SK-N-MC (cell line): ENCODE measurements around the gene MRPS18B.
A peak's percentile ranks its signal among the peaks of the same experiment; 100 is the strongest.
"Not testable (repeated sequence)": the region's sequence is repeated elsewhere in the genome, so short reads cannot be mapped to it uniquely, and the experiment has no call there.

Experiments
- DNase-seq: peaks from one replicate; pipeline ENCODE4 v3.0.0-alpha.2; 2011; ENCODE audit warnings: low read depth, low spot score
- H3K27ac ChIP-seq: fragments of 200-600 bp; sonication (generic); 2 replicates; pipeline ENCODE4 v1.5.1; 2016; ENCODE audit warnings: mixed run types
- H3K36me3 ChIP-seq: fragments of 200-600 bp; sonication (generic); 2 replicates; pipeline ENCODE4 v1.6.1; 2017; ENCODE audit warnings: antibody characterized with exemption, low read length, mixed read lengths; ENCODE audit not compliant: insufficient read depth
- H3K4me3 ChIP-seq: fragments of 200-600 bp; sonication (generic); 2 replicates; pipeline ENCODE4 v1.5.1; 2016
- H3K9ac ChIP-seq: fragments of 200-600 bp; sonication (generic); 2 replicates; pipeline ENCODE4 v1.8.0; 2017; ENCODE audit warnings: mixed run types, mixed read lengths; ENCODE audit not compliant: insufficient read length
- H3K9me3 ChIP-seq: fragments of 200-600 bp; sonication (generic); 2 replicates; pipeline ENCODE4 v1.6.1; 2017; ENCODE audit warnings: low read depth, mild to moderate bottlenecking, antibody characterized with exemption, low read length, moderate library complexity, mixed read lengths
- EZH2 ChIP-seq: fragments of 200-600 bp; sonication (generic); IDR thresholded peaks from one replicate; pipeline ENCODE4 v1.6.1; 2017; ENCODE audit warnings: antibody characterized with exemption
- FOXP2 ChIP-seq: optimal IDR thresholded peaks from 2 replicates; pipeline ENCODE3; 2011; ENCODE audit warnings: mild to moderate bottlenecking, moderate library complexity; ENCODE audit not compliant: insufficient read depth; ENCODE audit errors: extremely low read length, control extremely low read depth
- POLR2AphosphoS5 ChIP-seq: IDR thresholded peaks from 2 replicates; pipeline ENCODE4 v1.6.1; 2012; ENCODE audit warnings: mild to moderate bottlenecking, low read depth, low read length, borderline replicate concordance

MRPS18B gene

GRCh38 chr6:30578051-30578450 lies 39.6 kb upstream of the MRPS18B start:
- Histone ChIP-seq H3K36me3 (peaks cover 78% of the 10 kb centered on the region), H3K9me3 (no peaks in the 10 kb centered on the region), H3K4me3 (no peak overlapping the region), H3K27ac (no peak overlapping the region), H3K9ac (no peak overlapping the region)
- no peak for DNase-seq
- TF ChIP-seq EZH2 (no peak), POLR2AphosphoS5 (no peak), FOXP2 (no peak)

GRCh38 chr6:30583921-30584320 lies 33.7 kb upstream of the MRPS18B start:
- Histone ChIP-seq H3K9me3 (no peaks in the 10 kb centered on the region), H3K9ac (no peak overlapping the region), H3K36me3 (peaks cover 95% of the 10 kb centered on the region), H3K27ac (no peak overlapping the region), H3K4me3 (no peak overlapping the region)
- TF ChIP-seq FOXP2 (no peak), POLR2AphosphoS5 (no peak), EZH2 (no peak)
- DNase-seq, result no peak

GRCh38 chr6:30589754-30590358 lies 27.8 kb upstream of the MRPS18B start:
- H3K9ac ChIP-seq, result no peak overlapping the region
- no peak for DNase-seq
- no peaks in the 10 kb centered on the region for H3K9me3 ChIP-seq
- peaks cover 88% of the 10 kb centered on the region for H3K36me3 ChIP-seq
- no peak overlapping the region for H3K4me3 ChIP-seq
- no peak overlapping the region for H3K27ac ChIP-seq
- no peak for TF ChIP-seq POLR2AphosphoS5
- no peak for TF ChIP-seq EZH2
- no peak for TF ChIP-seq FOXP2

GRCh38 chr6:30590509-30590908 lies 27.1 kb upstream of the MRPS18B start:
- H3K9me3 ChIP-seq, result no peaks in the 10 kb centered on the region
- no peak for DNase-seq
- H3K36me3 ChIP-seq, result peaks cover 83% of the 10 kb centered on the region
- H3K4me3 ChIP-seq, result no peak overlapping the region
- no peak for TF ChIP-seq FOXP2
- TF ChIP-seq EZH2, result no peak
- no peak for TF ChIP-seq POLR2AphosphoS5
- no peak overlapping the region for H3K9ac ChIP-seq
- H3K27ac ChIP-seq, result 0 out of 2 replicates have a peak overlapping the region, but pooled peaks have one; percentile 13

GRCh38 chr6:30591008-30591407 lies 26.6 kb upstream of the MRPS18B start:
- no peak overlapping the region for H3K4me3 ChIP-seq
- peaks cover 78% of the 10 kb centered on the region for H3K36me3 ChIP-seq
- no peak for DNase-seq
- H3K9ac ChIP-seq, result no peak overlapping the region
- no peak overlapping the region for H3K27ac ChIP-seq
- no peaks in the 10 kb centered on the region for H3K9me3 ChIP-seq
- TF ChIP-seq EZH2 (no peak), POLR2AphosphoS5 (no peak), FOXP2 (no peak)

- H3K27ac ChIP-seq, result no peak overlapping the region
- no peaks in the 10 kb centered on the region for H3K9me3 ChIP-seq
- TF ChIP-seq FOXP2, result no peak
- no peak for TF ChIP-seq EZH2
- no peak for TF ChIP-seq POLR2AphosphoS5
- no peak for DNase-seq
- H3K4me3 ChIP-seq, result no peak overlapping the region
- H3K9ac ChIP-seq, result no peak overlapping the region
- H3K36me3 ChIP-seq, result peaks cover 66% of the 10 kb centered on the region
Observed at GRCh38 chr6:30592287-30592686, 25.4 kb upstream of the MRPS18B start.

- H3K9me3 ChIP-seq, H3K4me3 ChIP-seq, H3K9ac ChIP-seq, H3K27ac ChIP-seq: not testable (repeated sequence)
- peak; percentile 62 for DNase-seq
- peaks cover 41% of the 10 kb centered on the region for H3K36me3 ChIP-seq
Observed at GRCh38 chr6:30597315-30598144, 20.1 kb upstream of the MRPS18B start.

- TF ChIP-seq FOXP2 (no peak), POLR2AphosphoS5 (0 out of 2 replicates have a peak, but pooled peaks have one; percentile 5)
- DNase-seq, result no peak
- Histone ChIP-seq H3K36me3 (peaks cover 47% of the 10 kb centered on the region), H3K9ac (no peak overlapping the region), H3K27ac (peak overlapping the region; percentile 64; the same call in 1 of the 2 replicates), H3K4me3 (no peak overlapping the region), H3K9me3 (no peaks in the 10 kb centered on the region)
Observed at GRCh38 chr6:30598912-30599624, 18.6 kb upstream of the MRPS18B start.
